Stimulated activated CD4-positive, alpha-beta T cell treated with anti-CD3 and anti-CD28 coated beads, Interleukin-12 subunit alpha, Interleukin-12 subunit beta, amount 100 ng/mL, for 4 hours (primary cell): ENCODE results near the gene FAM50B.

Experiments
- DNase-seq: peaks from one replicate; pipeline ENCODE4 v3.0.0-alpha.2; 2020

FAM50B gene

DNA sequence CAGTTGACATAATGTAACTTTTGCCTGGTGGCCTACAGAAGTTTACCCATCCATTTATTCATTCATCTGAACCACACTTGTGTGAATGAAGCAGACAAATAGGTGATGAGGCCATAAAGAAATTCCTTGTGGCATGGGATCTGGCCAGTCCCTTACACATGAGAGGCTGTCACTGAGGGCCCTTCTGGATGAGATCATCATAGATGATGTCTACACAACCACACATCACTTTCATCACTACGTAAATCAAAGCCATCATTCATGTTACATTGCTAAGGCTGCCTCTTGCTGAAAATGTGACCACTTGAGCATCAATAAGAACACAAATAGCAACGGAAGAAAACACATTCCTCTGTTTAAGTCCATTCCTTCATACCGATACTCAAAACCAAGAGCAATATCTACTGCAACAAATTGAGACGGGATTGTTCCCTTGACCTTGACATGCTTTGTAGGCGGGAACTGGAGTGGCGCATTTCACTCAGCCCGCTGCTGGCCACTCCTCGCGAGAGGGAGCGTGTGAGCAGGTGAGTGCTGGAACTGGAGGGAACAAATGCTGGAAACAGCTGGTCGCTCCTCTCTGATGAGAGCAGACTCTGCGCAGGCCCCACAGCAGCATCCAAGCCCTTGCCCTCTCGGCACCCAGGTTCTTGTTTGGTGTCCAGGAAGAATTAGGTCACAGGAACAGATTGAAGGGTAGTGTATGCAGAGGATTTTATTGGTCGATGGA, 49.3 kb downstream of the FAM50B start:
- no peak for DNase-seq

DNA sequence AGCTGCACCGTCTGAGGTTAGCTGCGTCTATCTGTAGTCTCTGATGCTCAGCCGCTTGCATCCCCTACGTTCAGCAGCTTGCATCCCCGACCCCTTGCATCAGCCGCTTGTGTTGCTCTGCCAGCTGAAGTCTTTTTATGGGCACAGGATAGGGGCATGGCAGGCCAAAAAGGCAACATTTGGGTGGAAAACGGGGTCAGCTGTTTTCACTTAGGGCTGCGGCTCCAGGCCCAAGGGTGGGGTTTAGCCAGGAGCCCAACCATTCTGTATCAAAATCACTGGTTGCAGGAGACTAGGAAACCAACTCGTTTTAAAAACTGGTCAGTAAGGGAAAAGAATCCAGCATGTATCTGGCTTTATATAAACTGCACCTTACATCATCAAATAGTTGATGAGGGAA, 49.9 kb downstream of the FAM50B start:
- DNase-seq: no peak

DNA sequence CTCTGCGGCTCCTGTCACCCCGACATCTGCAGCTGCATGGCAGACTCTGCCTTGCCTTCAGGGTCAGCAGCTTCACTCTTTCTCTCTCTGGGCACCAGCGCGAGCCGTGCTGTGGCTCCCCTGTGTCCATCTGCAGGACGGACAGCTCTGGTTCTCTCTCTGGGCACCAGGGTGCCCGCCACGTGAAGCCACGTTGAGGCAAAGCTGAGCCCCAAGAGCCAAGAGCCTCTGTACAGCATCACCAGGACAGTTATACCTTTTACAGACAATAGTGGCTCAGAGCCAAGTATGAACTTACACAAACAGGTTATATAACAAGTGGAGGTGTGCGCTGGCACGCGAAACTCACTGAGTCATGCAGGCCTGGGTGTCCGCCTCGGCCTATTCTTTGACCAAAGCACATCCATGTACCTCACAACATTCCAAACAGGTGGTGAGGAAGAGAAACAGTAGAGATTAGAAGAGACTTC, 50.8 kb downstream of the FAM50B start:
- DNase-seq: no peak
